K562 (cell line): ENCODE data around the gene IBA57. TPM values are rescaled to one million over a fixed set of nuclear protein-coding genes. Genes with fewer than 3 reads are reported as not detected.

Experiments
- ATAC-seq: fragments of 200-7000 bp; cut with Tn5 transposase; 3 replicates; pipeline ENCODE4 v1.9.1; 2020; ENCODE audit warnings: moderate library complexity
- BruUV-seq: library from RNA; stranded (reverse); fragments of 400-500 nt; replicated peaks from 2 replicates; lab custom pipeline; 2021; lab: Mats Ljungman, UMichigan
- CTCF ChIA-PET: fragments of 300-600 bp; formaldehyde crosslinking; extraction: SDS; loops from one replicate; lab custom pipeline; 2021; ENCODE audit warnings: low intra/inter-chr PET ratio; lab: Yijun Ruan, JAX
- POLR2A ChIA-PET: fragments of 300-600, 350-650 bp; sonication (Branson Sonifier 250); formaldehyde crosslinking; extraction: SDS; loops from one replicate; lab custom pipeline; 2021; ENCODE audit warnings: antibody characterized with exemption, inconsistent platforms; lab: Yijun Ruan, JAX
- DNase-seq, 4 experiments: peaks; one replicate each; pipeline versions ENCODE4 v3.0.0 to v3.0.0-alpha.2; 2011 to 2018; ENCODE audit warnings: low spot score in 3 of 4, mixed read lengths in 3 of 4; ENCODE audit errors: extremely low read depth in 1 of 4
- FAIRE-seq: peaks from 2 replicates; lab custom pipeline; 2011; peaks lifted over from hg19 to GRCh38; lab: Jason Lieb, UNC
- H2AFZ ChIP-seq: 2 replicates; pipeline ENCODE4 v1.6.0; 2011; ENCODE audit warnings: low read depth, low read length, control low read depth, inconsistent platforms
- H3K27ac ChIP-seq: fragments of 200-600 bp; 3 replicates; pipeline ENCODE4 v1.8.0; 2011; ENCODE audit warnings: low read depth, mild to moderate bottlenecking, control low read depth, inconsistent platforms, low read length, moderate library complexity, mixed read lengths; ENCODE audit errors: extremely low read depth
- H3K27me3 ChIP-seq, 2 experiments: fragments of 300-600 bp in 1 of 2; 2 replicates in 1 of 2; 3 replicates in 1 of 2; pipeline versions ENCODE4 v1.6.0 to v1.8.0; 2011; ENCODE audit warnings: inconsistent platforms in 2 of 2, low read length in 2 of 2, mild to moderate bottlenecking in 1 of 2, mixed read lengths in 1 of 2, moderate library complexity in 1 of 2; ENCODE audit not compliant: control insufficient read depth in 2 of 2, insufficient read depth in 2 of 2
- H3K36me3 ChIP-seq: fragments of 300-600 bp; 3 replicates; pipeline ENCODE4 v1.8.0; 2011; ENCODE audit warnings: mild to moderate bottlenecking, low read length, inconsistent platforms; ENCODE audit not compliant: control insufficient read depth, insufficient read depth
- H3K4me1 ChIP-seq, 2 experiments: fragments of 200-600 bp in 1 of 2; replicated peaks in 1 of 2; 2 replicates in 1 of 2; 3 replicates in 1 of 2; pipeline versions ENCODE4 v1.5.1 to v1.8.0; 2011; ENCODE audit warnings: inconsistent platforms in 2 of 2, low read length in 2 of 2, mild to moderate bottlenecking in 1 of 2, mixed read lengths in 1 of 2, moderate library complexity in 1 of 2; ENCODE audit not compliant: control insufficient read depth in 2 of 2, insufficient read depth in 2 of 2
- H3K4me2 ChIP-seq: 2 replicates; pipeline ENCODE4 v1.6.1; 2011; ENCODE audit warnings: low read length, control low read depth, inconsistent platforms, mixed read lengths; ENCODE audit not compliant: insufficient read depth
- H3K4me3 ChIP-seq: fragments of 200-600 bp; sonication (generic), shearing (Covaris generic); 2 replicates; pipeline ENCODE4 v1.5.1; 2016; ENCODE audit warnings: control low read depth, inconsistent platforms
- H3K79me2 ChIP-seq: fragments of 200-600 bp; 3 replicates; pipeline ENCODE4 v1.8.0; 2011; ENCODE audit warnings: low read length, inconsistent platforms; ENCODE audit not compliant: control insufficient read depth, insufficient read depth
- H3K9ac ChIP-seq, 2 experiments: 2 replicates each; pipeline versions ENCODE4 v1.6.0 to v1.6.1; 2011; ENCODE audit warnings: low read depth in 2 of 2, low read length in 2 of 2, control low read depth in 1 of 2, inconsistent platforms in 1 of 2, mild to moderate bottlenecking in 1 of 2, mixed read lengths in 1 of 2; ENCODE audit not compliant: insufficient read depth in 1 of 2
- H3K9me1 ChIP-seq: one replicate; pipeline ENCODE4 v1.6.0; 2011; ENCODE audit warnings: inconsistent platforms, mild to moderate bottlenecking, low read length, moderate library complexity; ENCODE audit not compliant: control insufficient read depth, insufficient read depth
- H3K9me3 ChIP-seq: replicated peaks from 2 replicates; pipeline ENCODE4 v1.5.1; 2011; ENCODE audit warnings: low read depth, low read length, inconsistent platforms; ENCODE audit not compliant: control insufficient read depth, insufficient read depth
- H4K20me1 ChIP-seq: replicated peaks from 2 replicates; pipeline ENCODE4 v1.6.1; 2011; ENCODE audit warnings: low read length, inconsistent platforms, mixed read lengths; ENCODE audit not compliant: control insufficient read depth, insufficient read depth
- AFF1 ChIP-seq, 2 experiments: fragments of 450-650 bp; IDR thresholded peaks; 2 replicates each; pipeline ENCODE4 v1.6.1; 2018; ENCODE audit warnings: mild to moderate bottlenecking in 2 of 2, low read depth in 1 of 2; ENCODE audit not compliant: partially characterized antibody in 2 of 2
- ATF1 ChIP-seq, 2 experiments: fragments of 450-650 bp in 1 of 2; IDR thresholded peaks; 2 replicates each; pipeline ENCODE4 v1.6.1; 2016; ENCODE audit warnings: missing compliant biosample characterization in 1 of 2, missing genetic modification characterization in 1 of 2
- JUN ChIP-seq, 2 experiments: sonication (generic) in 1 of 2; formaldehyde crosslinking in 1 of 2; IDR thresholded peaks; 2 replicates each; pipeline versions ENCODE4 v1.6.1 to v1.8.0; 2012 to 2022; ENCODE audit warnings: borderline replicate concordance in 2 of 2, mild to moderate bottlenecking in 2 of 2, improper control_type of control experiment in 1 of 2, low read depth in 1 of 2, low read length in 1 of 2, missing genetic modification reagents in 1 of 2
- MEIS2 ChIP-seq: fragments of 450-650 bp; IDR thresholded peaks from 2 replicates; pipeline ENCODE4 v1.6.1; 2014; ENCODE audit warnings: mild to moderate bottlenecking; ENCODE audit not compliant: partially characterized antibody
- NFYB ChIP-seq: IDR thresholded peaks from 2 replicates; pipeline ENCODE4 v1.6.1; 2011; ENCODE audit warnings: mild to moderate bottlenecking, moderate library complexity; ENCODE audit not compliant: insufficient read length; ENCODE audit errors: extremely low read depth
- PBX2 ChIP-seq, 2 experiments: IDR thresholded peaks in 1 of 2; conservative IDR thresholded peaks in 1 of 2; 2 replicates each; pipeline ENCODE4 v1.6.1; 2016; ENCODE audit warnings: low read depth in 2 of 2, mild to moderate bottlenecking in 1 of 2, missing compliant biosample characterization in 1 of 2, missing genetic modification characterization in 1 of 2, moderate library complexity in 1 of 2
- PKNOX1 ChIP-seq: fragments of 450-650 bp; IDR thresholded peaks from 2 replicates; pipeline ENCODE4 v1.6.1; 2016
- SAP30 ChIP-seq: fragments of 200-600 bp; sonication (generic); IDR thresholded peaks from 2 replicates; pipeline ENCODE4 v1.6.1; 2012; ENCODE audit warnings: borderline replicate concordance, low read depth, mild to moderate bottlenecking, moderate library complexity, low read length, control low read depth, inconsistent platforms; ENCODE audit not compliant: insufficient read depth, poor library complexity, severe bottlenecking
- SMARCA4 ChIP-seq: fragments of 450-650 bp; IDR thresholded peaks from 2 replicates; pipeline ENCODE4 v1.6.1; 2016
- SP2 ChIP-seq: IDR thresholded peaks from 2 replicates; pipeline ENCODE4 v1.6.1; 2011; ENCODE audit warnings: mild to moderate bottlenecking, low read depth, low read length, moderate library complexity; ENCODE audit not compliant: poor library complexity, severe bottlenecking; ENCODE audit errors: extremely low read depth
- ZNF586 ChIP-seq: fragments of 450-650 bp; formaldehyde crosslinking; conservative IDR thresholded peaks from 2 replicates; pipeline ENCODE4 v1.4.0; 2020; ENCODE audit warnings: mild to moderate bottlenecking, moderate library complexity
- WGBS: fragments of 100-300 bp; shearing (Covaris generic); methylation state at CpG from one replicate; pipeline ENCODE4 v1.1.6; 2016; ENCODE audit warnings: low coverage, mixed read lengths; ENCODE audit not compliant: insufficient coverage; ENCODE audit errors: missing lambda C conversion rate; 5-methylcytosine and 5-hydroxymethylcytosine counted together
- in situ Hi-C: fragments of 300-500 bp; cut with MboI; formaldehyde crosslinking; loops from 4 replicates; pipeline ENCODE4 v1.15.0; 2018; ENCODE audit warnings: inconsistent platforms, mixed read lengths
- intact Hi-C: fragments of 100-400 bp; cut with micrococcal nuclease; formaldehyde crosslinking; loops from 2 replicates; pipeline ENCODE4 v1.14.2; 2022
- polyA plus RNA-seq, 8 experiments: library from polyadenylated mRNA; depleted of rRNA in 4 of 8; stranded (reverse) in 5 of 8; unstranded in 3 of 8; fragments of >200 nt; fragmentation: Nextera tagmentation in 2 of 8; fragmentation: Illumina TruSeq in 1 of 8; extraction: Ambion mirVana in 2 of 8; extraction: Trizol in 1 of 8; gene quantifications; 2 replicates each; pipeline versions ENCODE4 v1.2.1 to v1.2.3, GENCODE V29; 2011 to 2014; ENCODE audit warnings: inconsistent platforms in 1 of 8, missing spikeins in 1 of 8
- total RNA-seq, 7 experiments: library from RNA; depleted of rRNA in 6 of 7; stranded (reverse); fragments of >200 nt in 6 of 7; fragmentation: Illumina TruSeq in 2 of 7; extraction: Trizol in 2 of 7; gene quantifications; 2 replicates each; pipeline versions ENCODE4 v1.2.1 to v1.2.3, GENCODE V29; 2011 to 2021; ENCODE audit warnings: low replicate concordance in 1 of 7

Gene IBA57
- total and polyA plus RNA-seq, 9 of the 15 experiments (the other 6 are each of a cell fraction or from before 2014, with no cell fraction given), result 0.77 to 15.5 (median 2.7) TPM

GRCh38 chr1:228120857-228121489 lies 44.6 kb upstream of the IBA57 start:
- no TSS peak for BruUV-seq
- Histone ChIP-seq H3K4me2 (no peak overlapping the region), H3K36me3 (no peaks in the 10 kb centered on the region), H3K9me3 (no peaks in the 10 kb centered on the region), H3K4me1 (peaks cover 0 to 3% of the 10 kb centered on the region in 2 experiments; a peak in 2 of 5 replicates), H3K79me2 (no peaks in the 10 kb centered on the region), H3K9ac (no peak overlapping the region), H3K9me1 (no peaks in the 10 kb centered on the region), H4K20me1 (no peaks in the 10 kb centered on the region), H3K27ac (no peak overlapping the region), H2AFZ (no peak overlapping the region), H3K27me3 (no peaks in the 10 kb centered on the region), H3K4me3 (no peak overlapping the region)
- CTCF ChIA-PET, result no interaction called here
- DNase-seq (no peak), ATAC-seq (peak; percentile 77), FAIRE-seq (no peak)
- in situ Hi-C loops, result no loop called here
- POLR2A ChIA-PET, result interaction anchor here (2.3 kb wide), 1 partner anchor 10 kb away, joined by 10 read pairs; no protein-coding TSS in a partner anchor
- 9% methylated on average over 5 of the region's 5 CpGs for WGBS
- intact Hi-C loops, result no loop called here
- TF ChIP-seq ATF1 (CRISPR knock-in tag; IDR thresholded peaks at IDR 0.05) (no peak), ATF1 (tag; IDR thresholded peaks at IDR 0.05) (peak; percentile 37; the same call in 1 of the 2 replicates), NFYB (peak; percentile 4), SAP30 (no peak), SMARCA4 (no peak), MEIS2 (peak; percentile 70), JUN (IDR thresholded peaks at IDR 0.05; ENCODE audit: borderline replicate concordance, low read depth, low read length) (no peak), JUN (CRISPR knock-in tag; IDR thresholded peaks at IDR 0.05; ENCODE audit: borderline replicate concordance) (no peak), AFF1 (IDR thresholded peaks at IDR 0.05; ENCODE audit: low read depth in 1 of 2, partially characterized antibody in 2 of 2) (peak in 1 of 2 experiments; percentile 68), PBX2 (CRISPR knock-in tag; IDR thresholded peaks at IDR 0.05; ENCODE audit: low read depth) (no peak), PBX2 (tag; conservative IDR thresholded peaks at IDR 0.05; ENCODE audit: low read depth) (peak; percentile 52), PKNOX1 (peak; percentile 58; the same call in 1 of the 2 replicates), ZNF586 (CRISPR knock-in tag) (no peak), SP2 (no peak)
